Thyroid gland (tissue), 4 donors: ENCODE measurements around the gene ACSL6.

ENCODE experiments used
- CTCF ChIP-seq, 6 experiments: fragments of 200-600 bp in 3 of 6; fragments of 450-650 bp in 3 of 6; sonication (generic) in 3 of 6; IDR thresholded peaks; one replicate each; pipeline ENCODE4 v1.5.1; 2016 to 2019; ENCODE audit warnings: antibody characterized with exemption in 6 of 6, mild to moderate bottlenecking in 2 of 6, inconsistent platforms in 1 of 6, moderate library complexity in 1 of 6
- POLR2A ChIP-seq, 2 donors: fragments of 450-650 bp; IDR thresholded peaks; one replicate each; pipeline ENCODE4 v1.6.1; 2017; ENCODE audit warnings: antibody characterized with exemption in 2 of 2, mild to moderate bottlenecking in 2 of 2, moderate library complexity in 1 of 2

GRCh38 chr5:132017738-132018625 is 6.5 kb upstream of the ACSL6 start:
- TF ChIP-seq CTCF (IDR thresholded peaks at IDR 0.05): no peak
- no peak for TF ChIP-seq POLR2A (IDR thresholded peaks at IDR 0.05)
